ENCODE measurements around the gene DLAT. TPM values are rescaled to one million over a fixed set of nuclear protein-coding genes. Genes with fewer than 3 reads are reported as not detected.

Gene DLAT
- total RNA-seq, 2 donors from 2014 or later = 19.9 to 21.2 TPM

- Histone ChIP-seq H3K27me3 (replicated peaks; ENCODE audit: insufficient read depth) (no peaks in the 10 kb centered on the region), H3K36me3 (no peaks in the 10 kb centered on the region), H3K4me3 (no peak overlapping the region), H3K27ac (no peak overlapping the region), H3K4me1 (replicated peaks) (no peaks in the 10 kb centered on the region), H3K9me3 (no peaks in the 10 kb centered on the region)
- no peak for DNase-seq (ENCODE audit: low spot score)
- WGBS = 81% methylated on average over 1 of the region's 1 CpG
- intact Hi-C loops (cut with DNase I) = no loop called here
- no peak for TF ChIP-seq CTCF (IDR thresholded peaks at IDR 0.05)
- TF ChIP-seq POLR2AphosphoS5 (IDR thresholded peaks at IDR 0.05) = no peak
- no peak for TF ChIP-seq POLR2A (IDR thresholded peaks at IDR 0.05)
Measured at GRCh38 chr11:112062923-112063322, 37.7 kb downstream of the DLAT start.

- H3K36me3 ChIP-seq = peaks cover 0 to 3% of the 10 kb centered on the region in 2 donors
- H3K4me1 ChIP-seq (replicated peaks) = no peaks in the 10 kb centered on the region
- TF ChIP-seq CTCF (IDR thresholded peaks at IDR 0.05) (peak in 2 of 4 experiments; percentile 33 to 41), POLR2AphosphoS5 (IDR thresholded peaks at IDR 0.05) (peak; percentile 84), POLR2A (IDR thresholded peaks at IDR 0.05) (peak; percentile 14)
- no peaks in the 10 kb centered on the region for H3K27me3 ChIP-seq (replicated peaks; ENCODE audit: insufficient read depth)
- peak within 1 kb of the TSS; percentile 71 to 75 for H3K4me3 ChIP-seq
- WGBS = under 1% methylated on average over 43 of the region's 43 CpGs
- intact Hi-C loops (cut with DNase I) = no loop called here
- peak; percentile 60 for DNase-seq (ENCODE audit: low spot score)
- H3K27ac ChIP-seq = peak within 1 kb of the TSS; percentile 86 to 87
- H3K9me3 ChIP-seq = no peaks in the 10 kb centered on the region
Measured at GRCh38 chr11:112073941-112074811, 49.0 kb downstream of the DLAT start, which contains the start of the genes NKAPD1 and PIH1D2. Gene NKAPD1 (plus strand): TSS chr11:112074299. CDS start chr11:112075575, 1,276 bp downstream. Gene PIH1D2 (minus strand): TSS chr11:112074017. CDS start chr11:112073174, 843 bp downstream.

- intact Hi-C loops (cut with DNase I) = no loop called here
- TF ChIP-seq CTCF (IDR thresholded peaks at IDR 0.05) = no peak
- no peak for TF ChIP-seq POLR2A (IDR thresholded peaks at IDR 0.05)
- no peak for TF ChIP-seq POLR2AphosphoS5 (IDR thresholded peaks at IDR 0.05)
- Histone ChIP-seq H3K36me3 (peaks cover 3 to 11% of the 10 kb centered on the region in 2 donors), H3K27ac (no peak overlapping the region), H3K4me1 (replicated peaks) (no peaks in the 10 kb centered on the region), H3K27me3 (replicated peaks; ENCODE audit: insufficient read depth) (no peaks in the 10 kb centered on the region), H3K4me3 (no peak overlapping the region), H3K9me3 (no peaks in the 10 kb centered on the region)
- WGBS = 72% methylated on average over 4 of the region's 4 CpGs
- DNase-seq (ENCODE audit: low spot score) = no peak
Measured at GRCh38 chr11:112082729-112083128, 57.5 kb downstream of the DLAT start.

- H3K36me3 ChIP-seq = peaks cover 0 to 11% of the 10 kb centered on the region in 2 donors
- intact Hi-C loops (cut with DNase I) = loop anchor here (5.0 kb wide), 2 partner anchors 154 to 209 kb away; partner anchors contain the start of genes CFAP68 and FDXACB1
- DNase-seq (ENCODE audit: low spot score) = peak; percentile 6
Measured at GRCh38 chr11:112085822-112086421, 60.7 kb downstream of the DLAT start.

More at GRCh38 chr11:112085822-112086421, 60.7 kb downstream of the DLAT start:
- Histone ChIP-seq H3K4me3 (peak overlapping the region; percentile 61 to 65), H3K27me3 (replicated peaks; ENCODE audit: insufficient read depth) (no peaks in the 10 kb centered on the region), H3K9me3 (no peaks in the 10 kb centered on the region), H3K27ac (peak overlapping the region; percentile 64 to 78), H3K4me1 (replicated peaks) (no peaks in the 10 kb centered on the region)
- 5% methylated on average over 19 of the region's 19 CpGs for WGBS
- TF ChIP-seq POLR2A (IDR thresholded peaks at IDR 0.05) = no peak
- TF ChIP-seq CTCF (IDR thresholded peaks at IDR 0.05) = no peak
- TF ChIP-seq POLR2AphosphoS5 (IDR thresholded peaks at IDR 0.05) = no peak
